GM18951 (cell line): ENCODE results near the gene SNRPB.

ENCODE experiments used
- POLR2A ChIP-seq: IDR thresholded peaks from 4 replicates; pipeline ENCODE4 v1.6.1; 2011; ENCODE audit warnings: mild to moderate bottlenecking; ENCODE audit not compliant: insufficient read length, insufficient read depth; ENCODE audit errors: extremely low read depth
- in situ Hi-C: fragments of 300-500 bp; cut with MboI; formaldehyde crosslinking; loops from one replicate; pipeline ENCODE4 v1.12.0; 2022; ENCODE audit warnings: low sequenced_read_pairs, mixed read lengths, inconsistent platforms; ENCODE audit not compliant: unreplicated experiment

Gene SNRPB

GRCh38 chr20:2429051-2429450, 41.5 kb downstream of the SNRPB start:
- no peak for TF ChIP-seq POLR2A
- in situ Hi-C loops = no loop called here

DNA sequence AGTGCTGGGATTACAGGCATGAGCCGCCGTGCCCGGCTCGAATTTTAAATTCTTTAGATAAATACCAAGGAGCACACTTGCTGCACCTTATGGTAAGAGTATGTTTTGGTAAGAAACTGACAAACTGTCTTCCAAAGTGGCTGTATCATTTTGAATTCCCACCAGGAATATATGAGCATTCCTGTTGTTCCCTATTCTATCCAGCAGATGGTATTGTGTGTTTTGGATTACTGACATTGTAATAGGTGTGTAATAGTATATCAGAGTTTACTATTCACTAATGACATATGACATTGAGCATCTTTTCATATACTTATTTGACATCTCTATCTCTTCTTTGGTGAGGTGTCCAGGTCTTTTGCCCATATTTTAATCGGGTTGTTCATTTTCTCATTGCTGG, 49.3 kb downstream of the SNRPB start:
- in situ Hi-C loops = no loop called here
- TF ChIP-seq POLR2A = no peak

DNA sequence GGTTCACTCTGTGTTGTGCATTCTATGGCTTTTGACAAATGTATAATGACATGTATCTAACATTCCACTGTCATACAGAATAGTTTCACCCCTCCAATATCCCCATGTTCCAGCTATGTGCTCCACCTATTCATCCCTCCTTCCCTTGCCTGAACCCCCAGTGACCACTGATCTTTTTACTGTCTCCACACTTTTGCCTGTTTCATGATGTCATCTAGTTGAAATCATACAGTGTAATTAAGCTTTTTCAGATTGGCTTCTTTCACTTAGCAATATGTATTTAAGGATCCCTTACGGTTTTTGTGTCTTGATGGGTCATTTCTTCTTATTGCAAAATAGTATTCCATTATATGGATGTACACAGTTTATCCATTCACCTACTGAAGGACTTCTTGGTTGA, 50.1 kb downstream of the SNRPB start:
- TF ChIP-seq POLR2A = no peak
- in situ Hi-C loops = no loop called here

DNA sequence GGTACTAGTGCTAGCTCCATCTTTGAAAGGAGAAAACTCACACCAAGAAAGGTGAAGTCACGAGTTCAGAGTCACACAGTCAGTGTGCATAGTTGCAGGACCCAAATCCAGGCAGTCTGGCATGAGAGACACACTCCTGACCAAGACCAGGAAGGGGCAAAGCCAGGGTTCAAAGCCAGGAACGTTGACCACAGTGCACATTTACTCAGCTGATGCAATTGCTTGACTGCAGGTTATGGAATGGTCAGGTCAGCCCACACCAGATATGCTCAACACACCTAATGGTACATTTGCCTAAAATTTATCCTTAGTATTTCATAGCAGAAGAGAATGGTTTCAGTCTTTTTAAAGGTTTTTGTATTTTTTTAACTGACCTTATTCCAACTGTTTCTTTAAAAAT, 52.2 kb downstream of the SNRPB start:
- in situ Hi-C loops = no loop called here
- TF ChIP-seq POLR2A = no peak

DNA sequence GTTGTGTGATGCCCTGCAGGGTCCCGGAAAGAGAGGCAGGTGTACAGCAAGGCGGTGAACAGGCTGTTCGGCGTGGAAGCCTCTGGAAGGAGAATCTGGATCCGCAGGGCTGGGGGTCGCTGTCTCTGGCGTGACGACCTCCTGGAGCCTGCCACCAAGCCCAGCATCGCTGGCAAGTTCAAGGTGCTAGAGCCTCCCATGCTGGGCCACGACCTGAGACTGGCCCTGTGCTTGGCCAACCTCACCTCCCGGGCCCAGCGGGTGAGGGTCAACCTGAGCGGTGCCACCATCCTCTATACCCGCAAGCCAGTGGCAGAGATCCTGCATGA, 53.4 kb downstream of the SNRPB start:
- in situ Hi-C loops = no loop called here
- no peak for TF ChIP-seq POLR2A

- in situ Hi-C loops = no loop called here
Measured at GRCh38 chr20:2416541-2417212, 53.9 kb downstream of the SNRPB start.

More at GRCh38 chr20:2416541-2417212, 53.9 kb downstream of the SNRPB start:
- TF ChIP-seq POLR2A = no peak
